Measurements from ENCODE around the gene SP140L. TPM values are rescaled to one million over a fixed set of nuclear protein-coding genes. Genes with fewer than 3 reads are reported as not detected.
"Not testable (repeated sequence)": the region's sequence is repeated elsewhere in the genome, so short reads cannot be mapped to it uniquely, and the experiment has no call there.

Gene SP140L
- 10 to 100 TPM; 50.3 to 85.7 (median 67.5) TPM for total RNA-seq
- polyA plus RNA-seq: 10 to 100 TPM; 32.0 to 35.1 (median 32.6) TPM
- long read RNA-seq, donor 1: 0 reads
- long read RNA-seq, donor 2: 0 reads

GRCh38 chr2:230326453-230327417, at the start of gene SP140L:
Gene SP140L, plus strand, starts transcription at chr2:230327193. Its CDS starts 77 bp downstream, at chr2:230327270.
- Histone ChIP-seq H3K9me3 (peaks cover 0 to 10% (median 2%) of the 10 kb centered on the region in 8 donors), H3K36me3 (peaks cover 0 to 22% (median 0%) of the 10 kb centered on the region in 6 donors), H3K4me1 (peaks cover 28 to 75% (median 50%) of the 10 kb centered on the region in 6 donors), H3K27me3 (replicated peaks in 1 of 7) (no peaks in the 10 kb centered on the region), H3K27ac (peak within 1 kb of the TSS; percentile 85 to 94 (median 90)), H3K4me3 (peak within 1 kb of the TSS; percentile 39 to 76 (median 52))
- 0 to 3% (median 1%) methylated on average over 11 of the region's 11 CpGs for WGBS, 5 donors
- intact Hi-C loops (cut with DNase I; ENCODE audit: low total_unique reads): no loop called here
- DNase-seq: peak; percentile 96
- peak in 1 of 3 donors; percentile 29 for TF ChIP-seq POLR2A (IDR thresholded peaks at IDR 0.05)
- TF ChIP-seq, protein P1, sequence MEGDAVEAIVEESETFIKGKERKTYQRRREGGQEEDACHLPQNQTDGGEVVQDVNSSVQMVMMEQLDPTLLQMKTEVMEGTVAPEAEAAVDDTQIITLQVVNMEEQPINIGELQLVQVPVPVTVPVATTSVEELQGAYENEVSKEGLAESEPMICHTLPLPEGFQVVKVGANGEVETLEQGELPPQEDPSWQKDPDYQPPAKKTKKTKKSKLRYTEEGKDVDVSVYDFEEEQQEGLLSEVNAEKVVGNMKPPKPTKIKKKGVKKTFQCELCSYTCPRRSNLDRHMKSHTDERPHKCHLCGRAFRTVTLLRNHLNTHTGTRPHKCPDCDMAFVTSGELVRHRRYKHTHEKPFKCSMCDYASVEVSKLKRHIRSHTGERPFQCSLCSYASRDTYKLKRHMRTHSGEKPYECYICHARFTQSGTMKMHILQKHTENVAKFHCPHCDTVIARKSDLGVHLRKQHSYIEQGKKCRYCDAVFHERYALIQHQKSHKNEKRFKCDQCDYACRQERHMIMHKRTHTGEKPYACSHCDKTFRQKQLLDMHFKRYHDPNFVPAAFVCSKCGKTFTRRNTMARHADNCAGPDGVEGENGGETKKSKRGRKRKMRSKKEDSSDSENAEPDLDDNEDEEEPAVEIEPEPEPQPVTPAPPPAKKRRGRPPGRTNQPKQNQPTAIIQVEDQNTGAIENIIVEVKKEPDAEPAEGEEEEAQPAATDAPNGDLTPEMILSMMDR (IDR thresholded peaks at IDR 0.05 in 8 of 11, conservative IDR thresholded peaks at IDR 0.05 in 3 of 11): no peak
- TF ChIP-seq POLR2AphosphoS5 (IDR thresholded peaks at IDR 0.05): peak; percentile 91 to 93 (median 92)

DNA sequence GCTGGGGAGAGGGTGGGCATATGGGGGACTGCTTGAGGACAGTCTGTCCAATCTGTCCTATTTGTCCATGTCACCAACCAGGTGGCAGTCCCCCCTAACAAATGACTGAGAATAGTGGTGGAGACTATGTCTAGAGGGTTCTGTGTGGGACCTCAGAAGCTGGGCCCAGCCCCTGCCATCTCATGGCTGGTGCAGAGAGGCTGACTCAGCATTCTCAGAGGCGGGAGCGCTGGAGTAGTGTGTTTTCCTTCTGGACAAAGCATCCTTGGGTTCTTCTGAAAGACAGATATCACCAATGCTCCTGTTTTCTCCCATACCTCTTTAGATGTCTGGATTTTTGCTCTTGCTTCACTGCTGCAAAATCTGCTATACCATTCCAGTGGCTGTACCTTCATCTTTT, 44.1 kb upstream of the SP140L start:
- intact Hi-C loops (cut with DNase I; ENCODE audit: low total_unique reads): no loop called here
- H3K9me3 ChIP-seq: peaks cover 0 to 4% (median 0%) of the 10 kb centered on the region in 8 donors
- TF ChIP-seq POLR2AphosphoS5 (IDR thresholded peaks at IDR 0.05) (no peak), POLR2A (IDR thresholded peaks at IDR 0.05) (no peak)
- TF ChIP-seq, protein P1 (IDR thresholded peaks at IDR 0.05 in 8 of 11, conservative IDR thresholded peaks at IDR 0.05 in 3 of 11): no peak
- no peak overlapping the region for H3K27ac ChIP-seq
- H3K36me3 ChIP-seq: peaks cover 0 to 58% (median 5%) of the 10 kb centered on the region in 6 donors
- H3K4me3 ChIP-seq: no peak overlapping the region
- H3K27me3 ChIP-seq (replicated peaks in 1 of 7): no peaks in the 10 kb centered on the region
- H3K4me1 ChIP-seq: no peaks in the 10 kb centered on the region
- DNase-seq: no peak
- WGBS, 5 donors: 88 to 98% (median 96%) methylated on average over 2 of the region's 2 CpGs

- intact Hi-C loops (cut with DNase I; ENCODE audit: low total_unique reads): no loop called here
- TF ChIP-seq, protein P1 (IDR thresholded peaks at IDR 0.05 in 8 of 11, conservative IDR thresholded peaks at IDR 0.05 in 3 of 11): no peak
- TF ChIP-seq POLR2A (IDR thresholded peaks at IDR 0.05): no peak
- TF ChIP-seq POLR2AphosphoS5 (IDR thresholded peaks at IDR 0.05): no peak
- Histone ChIP-seq H3K36me3 (peaks cover 0 to 82% (median 20%) of the 10 kb centered on the region in 6 donors), H3K27me3 (replicated peaks in 1 of 7) (no peaks in the 10 kb centered on the region), H3K9me3 (peaks cover 0 to 4% (median 0%) of the 10 kb centered on the region in 8 donors), H3K4me3 (no peak overlapping the region), H3K27ac (no peak overlapping the region), H3K4me1 (no peaks in the 10 kb centered on the region)
- WGBS, 5 donors: 72 to 90% (median 78%) methylated on average over 3 of the region's 3 CpGs
- DNase-seq: no peak
Measured at GRCh38 chr2:230286048-230286447, 40.9 kb upstream of the SP140L start.

- intact Hi-C loops (cut with DNase I; ENCODE audit: low total_unique reads); H3K4me3 ChIP-seq; H3K9me3 ChIP-seq; H3K27ac ChIP-seq; H3K27me3 ChIP-seq (replicated peaks in 1 of 7); H3K4me1 ChIP-seq; DNase-seq: not testable (repeated sequence)
- 86 to 94% (median 89%) methylated on average over 4 of the region's 4 CpGs for WGBS, 5 donors
- peaks cover 0 to 99% (median 37%) of the 10 kb centered on the region in 6 donors for H3K36me3 ChIP-seq
Measured at GRCh38 chr2:230289311-230289710, 37.7 kb upstream of the SP140L start.
